DOHH2 (cell line): ENCODE results near the gene ERI2.
"Not testable (repeated sequence)": the region's sequence is repeated elsewhere in the genome, so short reads cannot be mapped to it uniquely, and the experiment has no call there.

Experiments
- H3F3A ChIP-seq: fragments of 200-600 bp; sonication (generic), shearing (Covaris generic); 2 replicates; pipeline ENCODE4 v1.6.0; 2016; ENCODE audit warnings: antibody characterized with exemption, mild to moderate bottlenecking; ENCODE audit not compliant: control insufficient read depth, insufficient read depth
- H3K27ac ChIP-seq: fragments of 200-600 bp; sonication (generic); 2 replicates; pipeline ENCODE4 v1.5.1; 2014; ENCODE audit warnings: low read depth, mild to moderate bottlenecking, low read length, moderate library complexity
- H3K27me3 ChIP-seq: fragments of 200-600 bp; sonication (generic); 2 replicates; pipeline ENCODE4 v1.6.1; 2014; ENCODE audit warnings: mild to moderate bottlenecking, low read length, mixed read lengths; ENCODE audit not compliant: control insufficient read depth
- H3K36me3 ChIP-seq: fragments of 200-600 bp; sonication (generic); 2 replicates; pipeline ENCODE4 v1.6.1; 2014; ENCODE audit warnings: mild to moderate bottlenecking, low read length, moderate library complexity, mixed read lengths; ENCODE audit not compliant: control insufficient read depth
- H3K4me1 ChIP-seq: fragments of 200-600 bp; sonication (generic); 2 replicates; pipeline ENCODE4 v1.6.1; 2014; ENCODE audit warnings: mild to moderate bottlenecking, low read length, mixed read lengths; ENCODE audit not compliant: control insufficient read depth
- H3K4me2 ChIP-seq: fragments of 200-600 bp; sonication (generic); 2 replicates; pipeline ENCODE4 v1.6.0; 2014; ENCODE audit warnings: mild to moderate bottlenecking, low read length, moderate library complexity
- H3K4me3 ChIP-seq: fragments of 200-600 bp; sonication (generic); 2 replicates; pipeline ENCODE4 v1.5.1; 2014; ENCODE audit warnings: mild to moderate bottlenecking, low read length, mixed read lengths
- H3K79me2 ChIP-seq: fragments of 200-600 bp; sonication (generic); 2 replicates; pipeline ENCODE4 v1.6.1; 2014; ENCODE audit warnings: mild to moderate bottlenecking, low read length, mixed read lengths; ENCODE audit not compliant: control insufficient read depth
- H3K9me2 ChIP-seq: fragments of 200-600 bp; sonication (generic); replicated peaks from 2 replicates; pipeline ENCODE4 v1.6.1; 2014; ENCODE audit warnings: mild to moderate bottlenecking, low read length, mixed read lengths; ENCODE audit not compliant: control insufficient read depth
- H3K9me3 ChIP-seq: fragments of 200-600 bp; sonication (generic); 2 replicates; pipeline ENCODE4 v1.6.1; 2014; ENCODE audit warnings: antibody characterized with exemption, low read length, mixed read lengths; ENCODE audit not compliant: control insufficient read depth, insufficient read depth
- H4K20me1 ChIP-seq: fragments of 200-600 bp; sonication (generic); 2 replicates; pipeline ENCODE4 v1.6.0; 2014; ENCODE audit warnings: low read depth, mild to moderate bottlenecking, antibody characterized with exemption, low read length, moderate library complexity; ENCODE audit not compliant: control insufficient read depth, insufficient read depth
- CTCF ChIP-seq: fragments of 200-600 bp; sonication (generic); IDR thresholded peaks from one replicate; pipeline ENCODE4 v1.5.1; 2014; ENCODE audit warnings: antibody characterized with exemption, mild to moderate bottlenecking, low read depth, low read length; ENCODE audit not compliant: poor library complexity, severe bottlenecking
- EZH2phosphoT487 ChIP-seq: fragments of 200-600 bp; sonication (generic); IDR thresholded peaks from 2 replicates; pipeline ENCODE4 v1.6.1; 2017; ENCODE audit warnings: borderline replicate concordance, mild to moderate bottlenecking, antibody characterized with exemption, low read length, moderate library complexity, mixed read lengths

Gene ERI2

GRCh38 chr16:20760346-20760745 lies 45.9 kb downstream of the ERI2 start:
- H3F3A ChIP-seq = no peaks in the 10 kb centered on the region
- no peaks in the 10 kb centered on the region for H3K9me2 ChIP-seq
- H3K79me2 ChIP-seq = no peaks in the 10 kb centered on the region
- H3K27ac ChIP-seq = no peak overlapping the region
- no peaks in the 10 kb centered on the region for H3K27me3 ChIP-seq
- no peaks in the 10 kb centered on the region for H4K20me1 ChIP-seq
- H3K4me2 ChIP-seq = no peak overlapping the region
- TF ChIP-seq EZH2phosphoT487 (no peak), CTCF (no peak)
- peaks cover 13% of the 10 kb centered on the region for H3K4me1 ChIP-seq
- H3K4me3 ChIP-seq = no peak overlapping the region
- peaks cover 10% of the 10 kb centered on the region for H3K9me3 ChIP-seq
- no peaks in the 10 kb centered on the region for H3K36me3 ChIP-seq

GRCh38 chr16:20755799-20756198 lies 50.5 kb downstream of the ERI2 start:
- not testable (repeated sequence) for H3K4me1 ChIP-seq, H3K36me3 ChIP-seq, H3K27ac ChIP-seq, H4K20me1 ChIP-seq, H3F3A ChIP-seq, H3K4me3 ChIP-seq, H3K4me2 ChIP-seq, H3K27me3 ChIP-seq, H3K79me2 ChIP-seq, H3K9me2 ChIP-seq, H3K9me3 ChIP-seq

- no peaks in the 10 kb centered on the region for H3K9me2 ChIP-seq
- no peaks in the 10 kb centered on the region for H4K20me1 ChIP-seq
- H3F3A ChIP-seq = no peaks in the 10 kb centered on the region
- H3K36me3 ChIP-seq = no peaks in the 10 kb centered on the region
- no peaks in the 10 kb centered on the region for H3K79me2 ChIP-seq
- H3K4me2 ChIP-seq = no peak overlapping the region
- no peak overlapping the region for H3K4me3 ChIP-seq
- no peak overlapping the region for H3K27ac ChIP-seq
- H3K4me1 ChIP-seq = no peaks in the 10 kb centered on the region
- H3K27me3 ChIP-seq = peaks cover 4% of the 10 kb centered on the region
- no peak for TF ChIP-seq CTCF
- no peak for TF ChIP-seq EZH2phosphoT487
- H3K9me3 ChIP-seq = no peaks in the 10 kb centered on the region
Measured at GRCh38 chr16:20755238-20755637, 51.0 kb downstream of the ERI2 start.

- no peak for TF ChIP-seq CTCF
- TF ChIP-seq EZH2phosphoT487 = no peak
Measured at GRCh38 chr16:20753727-20754126, 52.5 kb downstream of the ERI2 start.

More at GRCh38 chr16:20753727-20754126, 52.5 kb downstream of the ERI2 start:
- no peaks in the 10 kb centered on the region for H3K4me1 ChIP-seq
- no peak overlapping the region for H3K4me3 ChIP-seq
- H3K4me2 ChIP-seq = no peak overlapping the region
- H3K9me2 ChIP-seq = no peaks in the 10 kb centered on the region
- H3K79me2 ChIP-seq = no peaks in the 10 kb centered on the region
- peaks cover 4% of the 10 kb centered on the region for H3K27me3 ChIP-seq
- no peaks in the 10 kb centered on the region for H4K20me1 ChIP-seq
- H3K27ac ChIP-seq = no peak overlapping the region
- no peaks in the 10 kb centered on the region for H3K36me3 ChIP-seq
- no peaks in the 10 kb centered on the region for H3F3A ChIP-seq
- H3K9me3 ChIP-seq = no peaks in the 10 kb centered on the region
